HL-60 (cell line): Measurements from ENCODE around the gene TTLL1.
A peak's percentile ranks its signal among the peaks of the same experiment; 100 is the strongest.

Source experiments
- DNase-seq, 2 experiments: peaks; one replicate each; pipeline ENCODE4 v3.0.0-alpha.2; 2010 to 2020; ENCODE audit warnings: low read depth in 1 of 2, low spot score in 1 of 2
- H3K27ac ChIP-seq: fragments of 250-450 bp; sonication (Bioruptor Pico); replicated peaks from 2 replicates; pipeline ENCODE4 v1.5.1; 2020; ENCODE audit warnings: mild to moderate bottlenecking, moderate library complexity
- H3K27me3 ChIP-seq: fragments of 250-450 bp; sonication (Bioruptor Pico); 2 replicates; pipeline ENCODE4 v1.5.1; 2021; ENCODE audit warnings: mild to moderate bottlenecking, moderate library complexity; ENCODE audit not compliant: insufficient read depth, poor library complexity, severe bottlenecking
- H3K4me3 ChIP-seq: replicated peaks from 2 replicates; pipeline ENCODE4 v1.5.1; 2011; ENCODE audit warnings: mild to moderate bottlenecking, control low read depth, low read length; ENCODE audit not compliant: insufficient read depth
- CTCF ChIP-seq: IDR thresholded peaks from one replicate; pipeline ENCODE4 v1.5.1; 2011; ENCODE audit warnings: low read length, control low read depth, inconsistent platforms; ENCODE audit not compliant: insufficient read depth
- GABPA ChIP-seq: IDR thresholded peaks from 2 replicates; pipeline ENCODE4 v1.6.1; 2012; ENCODE audit warnings: low read depth
- POLR2AphosphoS5 ChIP-seq: IDR thresholded peaks from 2 replicates; pipeline ENCODE4 v1.6.1; 2012; ENCODE audit warnings: low read depth
- REST ChIP-seq: IDR thresholded peaks from 2 replicates; pipeline ENCODE4 v1.6.1; 2012; ENCODE audit warnings: low read depth; ENCODE audit not compliant: insufficient replicate concordance
- SPI1 ChIP-seq: IDR thresholded peaks from 2 replicates; pipeline ENCODE4 v1.6.1; 2012; ENCODE audit warnings: low read depth, mild to moderate bottlenecking, borderline replicate concordance

The TTLL1 gene

GRCh38 chr22:43110444-43110926 is 21.3 kb upstream of the TTLL1 start, which contains the start of gene BIK:
BIK (plus strand) TSS chr22:43110750; CDS start chr22:43124023, 13,273 bp downstream.
- peak within 1 kb of the TSS; percentile 21 for H3K27ac ChIP-seq
- peak within 1 kb of the TSS; percentile 72 for H3K4me3 ChIP-seq
- peak; percentile 61 to 72 for DNase-seq
- H3K27me3 ChIP-seq = no peaks in the 10 kb centered on the region
- peak; percentile 14 for TF ChIP-seq REST
- TF ChIP-seq CTCF = no peak
- no peak for TF ChIP-seq SPI1
- no peak for TF ChIP-seq GABPA
- no peak for TF ChIP-seq POLR2AphosphoS5

- DNase-seq = no peak
- Histone ChIP-seq H3K4me3 (peak overlapping the region; percentile 72), H3K27ac (no peak overlapping the region), H3K27me3 (no peaks in the 10 kb centered on the region)
- TF ChIP-seq CTCF (no peak), REST (no peak), GABPA (no peak), SPI1 (no peak), POLR2AphosphoS5 (no peak)
Observed at GRCh38 chr22:43109921-43110443, 20.8 kb upstream of the TTLL1 start.

- Histone ChIP-seq H3K4me3 (no peak overlapping the region), H3K27me3 (no peaks in the 10 kb centered on the region), H3K27ac (no peak overlapping the region)
- TF ChIP-seq REST (no peak), CTCF (no peak), SPI1 (no peak), GABPA (no peak), POLR2AphosphoS5 (no peak)
- no peak for DNase-seq
Observed at GRCh38 chr22:43109511-43109910, 20.3 kb upstream of the TTLL1 start.
